Thoracic aorta (tissue), 2 donors: Measurements from ENCODE around the gene SLC9A3. TPM values are rescaled to one million over a fixed set of nuclear protein-coding genes. Genes with fewer than 3 reads are reported as not detected.

ENCODE experiments used
- ATAC-seq: fragments of 150-250 bp; one replicate; pipeline ENCODE4 v1.8.0; 2017; ENCODE audit warnings: low read depth; ENCODE audit not compliant: insufficient number of reproducible peaks, low FRiP score
- DNase-seq: peaks from one replicate; pipeline ENCODE4 v3.0.0-alpha.2; 2020; ENCODE audit warnings: low spot score
- H3K27ac ChIP-seq, 2 donors: fragments of 200-600 bp; sonication (generic); 1 replicate in 1 of 2; 2 replicates in 1 of 2; pipeline ENCODE4 v1.5.1; 2016; ENCODE audit warnings: mild to moderate bottlenecking in 2 of 2, moderate library complexity in 2 of 2
- H3K27me3 ChIP-seq: fragments of 200-600 bp; sonication (generic); replicated peaks from 2 replicates; pipeline ENCODE4 v1.6.0; 2016; ENCODE audit warnings: mild to moderate bottlenecking; ENCODE audit not compliant: insufficient read depth
- H3K36me3 ChIP-seq: fragments of 200-600 bp; sonication (generic); one replicate; pipeline ENCODE4 v1.5.1; 2016
- H3K4me1 ChIP-seq, 2 donors: fragments of 200-600 bp; sonication (generic); 1 replicate in 1 of 2; 2 replicates in 1 of 2; pipeline versions ENCODE4 v1.5.1 to v1.6.0; 2016; ENCODE audit warnings: low read depth in 2 of 2, mild to moderate bottlenecking in 1 of 2; ENCODE audit not compliant: control insufficient read depth in 1 of 2
- H3K4me3 ChIP-seq: fragments of 200-600 bp; sonication (generic); 2 replicates; pipeline ENCODE4 v1.5.1; 2016; ENCODE audit warnings: mild to moderate bottlenecking
- H3K9me3 ChIP-seq: fragments of 200-600 bp; sonication (generic); 2 replicates; pipeline ENCODE4 v1.5.1; 2016
- total RNA-seq, 2 donors: library from RNA; depleted of rRNA; stranded (reverse); fragments of >200 nt; gene quantifications; one replicate each; pipeline versions ENCODE4 v1.1.0 to v1.2.3, GENCODE V29; 2016
- TF ChIP-seq, protein P1 (sequence below): fragments of 200-600 bp; sonication (generic); IDR thresholded peaks from one replicate; pipeline ENCODE4 v1.5.1; 2019; ENCODE audit warnings: antibody characterized with exemption

The SLC9A3 gene
- total RNA-seq, 2 donors from 2014 or later, result 1.6 to 1.8 TPM

DNA sequence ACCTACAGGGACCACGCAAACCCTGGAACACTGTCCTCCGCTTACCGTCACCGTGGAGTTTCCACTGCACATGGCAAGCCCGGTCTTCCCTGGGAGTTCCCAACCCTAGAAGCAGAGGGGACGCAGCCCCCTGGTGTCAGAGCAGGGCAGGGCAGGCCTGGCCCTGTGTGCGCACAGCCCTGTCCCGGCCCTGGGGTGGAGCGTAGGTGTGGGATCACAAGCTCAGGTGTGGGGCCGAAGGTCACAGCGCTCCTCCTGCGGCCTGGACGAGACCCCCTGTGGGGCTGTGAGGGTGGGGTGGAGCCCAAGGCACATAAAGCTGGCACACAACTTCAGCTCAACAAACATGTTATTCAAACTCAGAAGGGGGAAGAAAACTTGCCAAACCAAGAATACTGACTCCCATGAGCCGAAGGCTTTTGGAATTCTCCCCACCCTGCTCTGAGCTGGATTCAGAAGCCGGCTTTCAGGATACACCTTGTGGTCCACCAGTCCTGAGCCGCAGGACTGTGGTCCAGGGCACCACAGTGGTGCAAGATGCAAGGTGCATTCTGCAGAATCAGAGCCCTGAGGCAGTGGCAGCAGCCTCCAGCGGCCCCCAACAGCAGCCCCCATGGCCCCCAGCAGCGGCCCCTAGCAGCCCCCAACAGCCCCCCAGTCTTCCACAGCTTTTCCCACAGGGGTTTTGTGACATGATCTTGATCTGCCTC lies 93.1 kb downstream of the SLC9A3 start:
- TF ChIP-seq, protein P1, sequence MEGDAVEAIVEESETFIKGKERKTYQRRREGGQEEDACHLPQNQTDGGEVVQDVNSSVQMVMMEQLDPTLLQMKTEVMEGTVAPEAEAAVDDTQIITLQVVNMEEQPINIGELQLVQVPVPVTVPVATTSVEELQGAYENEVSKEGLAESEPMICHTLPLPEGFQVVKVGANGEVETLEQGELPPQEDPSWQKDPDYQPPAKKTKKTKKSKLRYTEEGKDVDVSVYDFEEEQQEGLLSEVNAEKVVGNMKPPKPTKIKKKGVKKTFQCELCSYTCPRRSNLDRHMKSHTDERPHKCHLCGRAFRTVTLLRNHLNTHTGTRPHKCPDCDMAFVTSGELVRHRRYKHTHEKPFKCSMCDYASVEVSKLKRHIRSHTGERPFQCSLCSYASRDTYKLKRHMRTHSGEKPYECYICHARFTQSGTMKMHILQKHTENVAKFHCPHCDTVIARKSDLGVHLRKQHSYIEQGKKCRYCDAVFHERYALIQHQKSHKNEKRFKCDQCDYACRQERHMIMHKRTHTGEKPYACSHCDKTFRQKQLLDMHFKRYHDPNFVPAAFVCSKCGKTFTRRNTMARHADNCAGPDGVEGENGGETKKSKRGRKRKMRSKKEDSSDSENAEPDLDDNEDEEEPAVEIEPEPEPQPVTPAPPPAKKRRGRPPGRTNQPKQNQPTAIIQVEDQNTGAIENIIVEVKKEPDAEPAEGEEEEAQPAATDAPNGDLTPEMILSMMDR, result peak; percentile 16
- no peaks in the 10 kb centered on the region for H3K27me3 ChIP-seq
- no peak overlapping the region for H3K27ac ChIP-seq
- H3K4me3 ChIP-seq, result no peak overlapping the region
- no peak for DNase-seq
- no peaks in the 10 kb centered on the region for H3K36me3 ChIP-seq
- ATAC-seq, result no peak
- H3K9me3 ChIP-seq, result no peaks in the 10 kb centered on the region
- H3K4me1 ChIP-seq, result no peaks in the 10 kb centered on the region

DNA sequence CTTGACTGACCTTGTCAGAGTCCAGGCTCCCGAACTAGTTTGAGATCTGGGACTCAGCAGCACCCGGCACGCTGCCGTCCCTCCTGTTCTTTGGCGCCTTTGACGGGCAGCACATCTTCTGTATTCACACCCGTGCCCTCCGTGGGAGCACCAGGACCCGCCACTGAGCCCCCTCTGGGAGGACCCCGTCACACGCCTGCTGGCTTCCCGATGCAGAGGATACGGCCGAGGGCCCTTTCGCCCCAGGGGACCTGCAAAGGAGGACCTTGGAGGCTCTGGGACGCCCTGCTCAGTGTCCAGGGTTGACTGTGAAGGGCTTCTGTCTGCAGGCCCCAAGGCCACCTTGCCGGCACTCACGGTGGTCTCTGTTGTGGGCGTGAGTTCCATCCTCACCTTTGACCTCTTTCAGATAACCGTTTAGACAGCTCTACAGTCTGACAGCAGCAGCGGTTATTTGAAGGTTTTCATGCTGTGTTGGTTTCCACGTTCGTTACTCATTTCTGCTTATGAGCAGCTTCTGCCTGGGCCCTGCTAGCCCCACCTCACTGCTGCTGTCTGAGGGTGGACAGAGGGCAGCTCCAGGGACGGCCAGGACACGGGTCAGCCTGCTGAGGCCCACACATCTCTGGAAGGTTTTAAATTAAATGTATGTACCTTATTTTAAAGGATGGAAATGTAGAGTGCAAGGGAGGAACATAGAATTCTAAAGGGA lies 93.9 kb downstream of the SLC9A3 start:
- DNase-seq, result no peak
- no peaks in the 10 kb centered on the region for H3K9me3 ChIP-seq
- H3K4me3 ChIP-seq, result no peak overlapping the region
- ATAC-seq, result no peak
- H3K4me1 ChIP-seq, result no peaks in the 10 kb centered on the region
- no peaks in the 10 kb centered on the region for H3K36me3 ChIP-seq
- no peak overlapping the region for H3K27ac ChIP-seq
- no peaks in the 10 kb centered on the region for H3K27me3 ChIP-seq
- TF ChIP-seq, protein P1, result no peak

DNA sequence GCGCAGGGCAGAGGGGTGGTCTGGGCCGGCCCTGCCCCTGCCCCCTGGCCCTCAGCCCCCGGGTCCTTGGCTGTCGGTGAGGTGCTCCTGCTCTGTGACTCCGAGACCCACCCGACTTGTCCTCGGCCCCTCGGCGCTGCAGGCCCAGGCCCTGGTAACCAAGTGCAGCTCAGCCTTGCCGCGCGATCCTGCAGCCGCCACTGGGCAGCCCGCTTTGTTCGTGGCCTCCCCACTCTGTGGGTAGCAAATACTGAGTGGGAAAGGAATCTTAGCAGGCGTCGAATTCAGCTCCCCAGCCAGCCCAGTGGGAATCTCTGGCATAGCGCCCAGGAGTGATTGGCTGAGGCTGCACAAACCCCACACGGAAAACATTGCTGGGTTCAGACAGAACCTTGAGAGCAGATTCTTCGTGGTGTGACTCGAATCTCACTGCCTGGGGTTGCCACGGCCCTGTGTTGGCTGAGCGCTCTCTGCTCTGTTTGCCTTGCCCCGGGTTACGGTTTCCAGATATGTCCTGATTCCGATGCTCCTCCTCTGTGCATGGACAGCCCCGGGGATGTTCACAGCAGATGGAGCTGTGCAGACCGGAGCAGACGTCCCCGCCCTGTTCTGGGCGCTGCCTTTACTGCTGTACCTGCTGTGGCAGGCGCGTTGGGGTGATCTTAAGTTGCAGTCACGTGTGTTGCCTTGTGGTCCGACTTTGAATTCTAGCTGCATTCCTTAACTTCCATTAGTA lies 94.6 kb downstream of the SLC9A3 start:
- no peaks in the 10 kb centered on the region for H3K27me3 ChIP-seq
- TF ChIP-seq, protein P1, result no peak
- DNase-seq (no peak), ATAC-seq (no peak)
- no peak overlapping the region for H3K4me3 ChIP-seq
- no peaks in the 10 kb centered on the region for H3K36me3 ChIP-seq
- H3K9me3 ChIP-seq, result no peaks in the 10 kb centered on the region
- H3K27ac ChIP-seq, result no peak overlapping the region
- no peaks in the 10 kb centered on the region for H3K4me1 ChIP-seq

DNA sequence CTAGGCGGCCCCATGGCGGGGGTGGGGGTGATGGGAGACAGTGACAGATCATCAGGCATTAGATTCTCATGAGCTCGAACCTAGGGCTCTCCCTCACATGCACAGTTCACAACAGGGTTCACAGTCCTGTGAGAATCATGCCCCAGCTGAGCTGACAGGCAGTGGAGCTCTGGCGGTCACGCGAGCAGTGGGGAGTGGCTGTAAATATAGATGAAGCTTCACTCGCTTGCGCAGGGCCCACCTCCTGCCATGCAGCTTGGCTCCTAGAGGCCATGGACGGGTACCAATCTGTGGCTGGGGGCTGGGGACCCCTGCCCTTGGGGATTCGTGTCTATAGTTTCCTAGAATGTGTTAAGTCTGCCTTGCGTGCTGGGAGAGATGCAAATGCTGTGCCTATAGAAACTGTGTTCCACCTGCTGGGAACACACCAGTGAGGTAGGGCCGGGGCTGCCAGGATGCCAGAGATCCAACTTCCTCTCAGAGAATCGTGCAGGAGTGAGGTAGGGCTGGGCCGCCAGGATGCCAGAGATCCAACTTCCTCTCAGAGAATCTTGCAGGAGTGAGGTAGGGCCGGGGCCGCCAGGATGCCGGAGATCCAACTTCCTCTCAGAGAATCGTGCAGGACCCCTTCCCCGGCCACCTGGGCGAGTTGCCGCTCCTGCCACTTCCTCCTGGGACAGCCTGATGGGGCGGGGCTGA lies 95.3 kb downstream of the SLC9A3 start:
- Histone ChIP-seq H3K4me1 (no peaks in the 10 kb centered on the region), H3K36me3 (no peaks in the 10 kb centered on the region), H3K27ac (no peak overlapping the region), H3K9me3 (no peaks in the 10 kb centered on the region), H3K4me3 (no peak overlapping the region), H3K27me3 (no peaks in the 10 kb centered on the region)
- no peak for DNase-seq
- ATAC-seq, result no peak
- TF ChIP-seq, protein P1, result no peak

DNA sequence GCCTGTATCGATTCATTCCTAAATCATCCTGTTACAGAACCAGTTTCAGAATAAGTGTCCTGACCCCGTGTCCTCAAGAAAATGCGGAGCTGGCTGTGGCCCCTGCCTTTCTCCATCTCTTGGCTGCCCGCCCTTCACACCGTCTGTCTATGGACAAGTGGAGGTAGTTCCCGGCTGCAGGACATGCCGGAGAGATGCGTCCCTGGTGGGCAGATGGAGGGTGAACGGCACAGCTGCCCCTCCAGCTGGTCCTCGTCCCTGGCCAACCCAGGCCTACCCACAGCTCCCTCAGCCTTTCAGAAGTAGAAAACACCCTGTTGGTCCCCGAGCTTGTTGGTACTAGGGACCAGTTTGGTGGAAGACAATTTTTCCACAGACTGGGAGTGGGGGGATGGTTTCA lies 96.0 kb downstream of the SLC9A3 start:
- TF ChIP-seq, protein P1, result no peak
- no peaks in the 10 kb centered on the region for H3K27me3 ChIP-seq
- no peaks in the 10 kb centered on the region for H3K9me3 ChIP-seq
- DNase-seq (no peak), ATAC-seq (no peak)
- H3K4me1 ChIP-seq, result no peaks in the 10 kb centered on the region
- no peaks in the 10 kb centered on the region for H3K36me3 ChIP-seq
- H3K4me3 ChIP-seq, result no peak overlapping the region
- no peak overlapping the region for H3K27ac ChIP-seq
